ENCODE data around the gene PPM1L.

PPM1L gene

DNA sequence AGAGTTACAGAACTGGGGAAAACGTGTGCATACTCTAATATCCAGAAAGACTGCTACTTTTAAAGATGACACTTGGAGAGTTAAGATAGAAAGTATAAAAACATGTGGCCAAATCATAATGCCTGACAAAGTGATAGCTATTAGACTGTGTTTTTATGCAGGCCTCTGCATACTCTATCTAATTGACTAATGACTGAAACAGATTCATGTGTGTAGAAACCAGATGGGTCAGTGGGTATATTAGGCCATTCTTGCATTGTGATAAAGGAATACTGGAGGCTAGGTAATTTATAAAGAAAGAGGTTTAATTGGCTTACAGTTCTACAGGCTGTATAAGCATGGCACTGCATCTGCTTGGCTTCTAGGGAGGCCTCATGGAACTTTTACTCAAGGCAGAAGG, 71.5 kb downstream of the PPM1L start:
- TF ChIP-seq, protein P1, sequence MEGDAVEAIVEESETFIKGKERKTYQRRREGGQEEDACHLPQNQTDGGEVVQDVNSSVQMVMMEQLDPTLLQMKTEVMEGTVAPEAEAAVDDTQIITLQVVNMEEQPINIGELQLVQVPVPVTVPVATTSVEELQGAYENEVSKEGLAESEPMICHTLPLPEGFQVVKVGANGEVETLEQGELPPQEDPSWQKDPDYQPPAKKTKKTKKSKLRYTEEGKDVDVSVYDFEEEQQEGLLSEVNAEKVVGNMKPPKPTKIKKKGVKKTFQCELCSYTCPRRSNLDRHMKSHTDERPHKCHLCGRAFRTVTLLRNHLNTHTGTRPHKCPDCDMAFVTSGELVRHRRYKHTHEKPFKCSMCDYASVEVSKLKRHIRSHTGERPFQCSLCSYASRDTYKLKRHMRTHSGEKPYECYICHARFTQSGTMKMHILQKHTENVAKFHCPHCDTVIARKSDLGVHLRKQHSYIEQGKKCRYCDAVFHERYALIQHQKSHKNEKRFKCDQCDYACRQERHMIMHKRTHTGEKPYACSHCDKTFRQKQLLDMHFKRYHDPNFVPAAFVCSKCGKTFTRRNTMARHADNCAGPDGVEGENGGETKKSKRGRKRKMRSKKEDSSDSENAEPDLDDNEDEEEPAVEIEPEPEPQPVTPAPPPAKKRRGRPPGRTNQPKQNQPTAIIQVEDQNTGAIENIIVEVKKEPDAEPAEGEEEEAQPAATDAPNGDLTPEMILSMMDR (IDR thresholded peaks at IDR 0.05; ENCODE audit: control extremely low read depth, extremely low read depth, low read depth, missing control alignments) = no peak
- DNase-seq (ENCODE audit: extremely low spot score) = no peak
- ChIA-PET CTCF (interaction anchor here (0.9 kb wide), 1 partner anchor 99 kb away, joined by 3 read pairs; no protein-coding TSS in a partner anchor), POLR2A (no interaction called here)

DNA sequence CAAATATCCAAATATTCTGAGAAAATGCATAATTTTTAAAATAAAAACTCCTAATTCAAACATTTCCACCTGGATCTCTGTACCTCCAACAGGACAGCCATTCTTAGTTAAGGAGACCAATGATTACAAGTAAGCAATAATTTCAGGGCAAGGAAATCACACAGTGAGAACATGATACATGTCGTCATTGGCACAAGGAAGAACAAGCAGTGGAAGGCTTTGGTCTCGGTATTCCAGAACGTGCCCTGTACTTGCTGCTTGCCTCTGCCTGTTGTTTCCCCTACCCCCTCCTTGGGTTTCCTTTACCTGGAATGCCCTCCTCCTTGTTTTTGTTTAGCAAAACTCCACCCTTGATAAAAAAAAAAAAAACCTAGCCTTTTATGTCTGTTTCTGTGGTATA, 72.8 kb downstream of the PPM1L start:
- no peak for DNase-seq (ENCODE audit: extremely low spot score)
- CTCF ChIA-PET = interaction anchor here (1.4 kb wide), 1 partner anchor 121 kb away, joined by 3 read pairs; no protein-coding TSS in a partner anchor
- TF ChIP-seq, protein P1 (IDR thresholded peaks at IDR 0.05; ENCODE audit: control extremely low read depth, extremely low read depth, low read depth, missing control alignments) = no peak
- POLR2A ChIA-PET = no interaction called here

DNA sequence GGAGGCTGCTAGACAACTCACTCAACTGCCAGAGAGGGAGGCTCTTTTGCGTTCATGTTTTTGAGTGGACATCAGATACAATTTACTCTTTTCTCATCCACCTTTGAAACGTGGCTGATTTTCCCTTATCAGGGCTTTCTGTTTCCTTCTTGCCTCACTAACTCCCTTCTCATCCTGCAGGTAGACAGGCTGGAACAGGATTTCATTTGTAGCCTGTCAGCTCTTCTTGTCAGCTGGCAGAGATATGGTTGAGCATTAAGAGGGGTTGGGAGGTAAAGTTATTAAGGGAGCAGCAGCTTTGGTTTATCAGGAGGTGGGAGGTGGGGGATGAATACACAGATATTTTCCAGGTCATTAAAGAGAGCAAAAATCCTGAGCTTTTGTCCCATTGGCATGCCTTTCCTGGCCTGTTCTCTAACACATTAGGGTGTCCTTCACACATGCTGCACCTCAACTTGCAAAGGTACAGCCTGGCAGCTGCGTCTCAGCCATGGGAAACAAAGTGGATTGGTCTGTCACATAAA, 73.5 kb downstream of the PPM1L start:
- DNase-seq (ENCODE audit: extremely low spot score) = no peak
- TF ChIP-seq, protein P1 (IDR thresholded peaks at IDR 0.05; ENCODE audit: control extremely low read depth, extremely low read depth, low read depth, missing control alignments) = no peak
- POLR2A ChIA-PET = no interaction called here
- CTCF ChIA-PET = interaction anchor here (0.7 to 3.2 kb wide), 3 partner anchors 9 to 121 kb away, joined by 3 to 10 read pairs (median 3); no protein-coding TSS in a partner anchor

DNA sequence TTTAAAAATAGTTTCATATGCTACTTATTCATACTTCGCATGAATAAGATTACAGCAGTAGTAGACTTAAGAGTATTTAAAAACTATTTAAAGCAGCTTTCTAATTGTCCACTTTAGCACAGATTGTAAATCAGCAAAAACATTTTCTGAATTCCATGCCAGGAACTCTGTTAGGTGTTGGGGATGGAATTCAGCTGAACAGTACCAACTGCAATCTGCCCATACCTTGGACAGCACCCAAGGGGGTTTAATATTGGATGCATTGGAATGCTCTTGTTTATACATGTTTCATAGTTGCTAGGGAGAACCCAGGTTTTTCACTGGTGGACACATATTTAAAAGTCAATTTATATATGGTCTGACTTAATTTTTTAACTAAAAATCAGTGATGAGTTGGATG, 74.8 kb downstream of the PPM1L start:
- TF ChIP-seq, protein P1 (IDR thresholded peaks at IDR 0.05; ENCODE audit: control extremely low read depth, extremely low read depth, low read depth, missing control alignments) = no peak
- POLR2A ChIA-PET = no interaction called here
- CTCF ChIA-PET = interaction anchor here (3.2 kb wide), 1 partner anchor 11 kb away, joined by 10 read pairs; no protein-coding TSS in a partner anchor
- DNase-seq (ENCODE audit: extremely low spot score) = no peak

DNA sequence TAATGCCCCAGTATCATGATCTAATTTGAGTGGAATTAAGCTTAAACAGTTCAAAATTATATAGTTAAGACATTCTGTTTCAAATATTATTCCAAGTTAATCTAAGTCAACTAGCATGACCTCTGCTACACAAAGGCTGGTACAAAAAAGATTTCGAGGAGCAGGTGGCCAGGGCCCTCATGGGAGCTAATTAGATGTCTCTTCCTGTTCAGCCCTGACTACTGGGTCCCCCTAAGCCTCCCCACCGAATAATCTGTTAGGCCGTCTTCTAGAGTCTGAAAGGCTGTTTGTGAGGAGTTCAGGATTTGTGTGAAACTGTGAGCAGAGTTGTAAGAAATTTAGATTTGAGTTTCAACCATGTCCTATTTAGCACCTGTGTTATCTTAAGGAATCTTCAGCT, 75.4 kb downstream of the PPM1L start:
- TF ChIP-seq, protein P1 (IDR thresholded peaks at IDR 0.05; ENCODE audit: control extremely low read depth, extremely low read depth, low read depth, missing control alignments) = no peak
- ChIA-PET POLR2A (no interaction called here), CTCF (interaction anchor here (3.2 kb wide), 1 partner anchor 10 kb away, joined by 10 read pairs; no protein-coding TSS in a partner anchor)
- DNase-seq (ENCODE audit: extremely low spot score) = no peak

DNA sequence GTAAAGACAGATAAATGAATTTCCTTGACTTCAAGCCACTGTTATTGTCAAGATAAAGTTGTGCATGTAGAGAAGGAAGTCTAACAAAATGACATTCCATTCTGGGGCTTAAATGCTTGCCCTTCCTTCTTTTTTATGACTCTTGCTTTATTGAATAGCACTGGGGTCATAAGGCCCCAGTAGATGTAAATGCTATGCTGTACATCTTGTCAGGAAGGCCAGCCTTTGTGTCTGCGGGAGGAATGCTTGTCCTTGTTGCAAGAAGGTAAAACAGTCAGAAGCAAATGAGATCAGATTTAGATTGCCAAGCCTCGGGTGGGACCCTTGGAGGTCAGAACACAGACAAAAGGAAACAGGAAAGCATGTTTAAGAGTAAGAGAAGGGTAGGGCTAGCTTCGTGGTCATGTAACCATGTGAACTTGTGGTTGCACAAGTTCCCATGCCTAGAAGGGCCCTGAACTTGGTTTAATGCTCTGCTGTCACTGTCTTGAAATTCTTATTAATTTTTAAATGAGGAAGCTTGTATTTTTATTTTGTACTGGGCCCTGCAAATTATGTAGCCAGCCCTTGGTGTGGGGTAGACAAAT, 81.5 kb downstream of the PPM1L start:
- no peak for DNase-seq (ENCODE audit: extremely low spot score)
- ChIA-PET POLR2A (no interaction called here), CTCF (no interaction called here)
- TF ChIP-seq, protein P1 (IDR thresholded peaks at IDR 0.05; ENCODE audit: control extremely low read depth, extremely low read depth, low read depth, missing control alignments) = no peak

Data from GM10248 (cell line).